GM23338 (cell line): Measurements from ENCODE around the gene CBR1.

Experiments
- CREB1 ChIP-seq: fragments of 250-450 bp; sonication (Bioruptor Pico); IDR thresholded peaks from 2 replicates; pipeline ENCODE4 v1.5.0; 2020; ENCODE audit warnings: low read depth, mild to moderate bottlenecking, moderate library complexity
- EZH2 ChIP-seq: fragments of 200-600 bp; sonication (generic); IDR thresholded peaks from one replicate; pipeline ENCODE4 v1.8.0; 2017; ENCODE audit warnings: antibody characterized with exemption, mild to moderate bottlenecking, low read depth; ENCODE audit not compliant: unreplicated experiment
- EZH2phosphoT487 ChIP-seq: fragments of 200-600 bp; sonication (generic); IDR thresholded peaks from one replicate; pipeline ENCODE4 v1.8.1; 2018; ENCODE audit warnings: antibody characterized with exemption; ENCODE audit not compliant: unreplicated experiment
- JUNB ChIP-seq: IDR thresholded peaks from one replicate; pipeline ENCODE4 v1.6.1; 2016; ENCODE audit warnings: antibody characterized with exemption; ENCODE audit not compliant: unreplicated experiment
- NANOG ChIP-seq: IDR thresholded peaks from 2 replicates; pipeline ENCODE4 v1.6.1; 2016; ENCODE audit warnings: antibody characterized with exemption, borderline replicate concordance
- POLR2AphosphoS5 ChIP-seq: IDR thresholded peaks from 2 replicates; pipeline ENCODE4 v1.6.1; 2016; ENCODE audit warnings: antibody characterized with exemption, low read depth
- ZNF114 ChIP-seq: fragments of 250-450 bp; sonication (Bioruptor Pico); IDR thresholded peaks from 2 replicates; pipeline ENCODE4 v1.5.0; 2020; ENCODE audit warnings: mild to moderate bottlenecking, moderate library complexity
- ZNF331 ChIP-seq: fragments of 250-450 bp; sonication (Bioruptor Pico); IDR thresholded peaks from 2 replicates; pipeline ENCODE4 v1.5.0; 2020; ENCODE audit warnings: low read depth, mild to moderate bottlenecking, moderate library complexity
- TF ChIP-seq, protein P1 (sequence below), 2 experiments: fragments of 200-600 bp in 1 of 2; sonication (generic) in 1 of 2; conservative IDR thresholded peaks; 2 replicates each; pipeline versions ENCODE4 v1.5.1 to v1.6.1; 2016 to 2017; ENCODE audit warnings: antibody characterized with exemption in 2 of 2, low read depth in 2 of 2, mild to moderate bottlenecking in 2 of 2, moderate library complexity in 1 of 2
- TF ChIP-seq, protein P2 (sequence below): IDR thresholded peaks from one replicate; pipeline ENCODE4 v1.6.1; 2018; ENCODE audit warnings: antibody characterized with exemption; ENCODE audit not compliant: unreplicated experiment
- TF ChIP-seq, protein P3 (sequence below): IDR thresholded peaks from 2 replicates; pipeline ENCODE4 v1.6.1; 2016; ENCODE audit warnings: antibody characterized with exemption

DNA sequence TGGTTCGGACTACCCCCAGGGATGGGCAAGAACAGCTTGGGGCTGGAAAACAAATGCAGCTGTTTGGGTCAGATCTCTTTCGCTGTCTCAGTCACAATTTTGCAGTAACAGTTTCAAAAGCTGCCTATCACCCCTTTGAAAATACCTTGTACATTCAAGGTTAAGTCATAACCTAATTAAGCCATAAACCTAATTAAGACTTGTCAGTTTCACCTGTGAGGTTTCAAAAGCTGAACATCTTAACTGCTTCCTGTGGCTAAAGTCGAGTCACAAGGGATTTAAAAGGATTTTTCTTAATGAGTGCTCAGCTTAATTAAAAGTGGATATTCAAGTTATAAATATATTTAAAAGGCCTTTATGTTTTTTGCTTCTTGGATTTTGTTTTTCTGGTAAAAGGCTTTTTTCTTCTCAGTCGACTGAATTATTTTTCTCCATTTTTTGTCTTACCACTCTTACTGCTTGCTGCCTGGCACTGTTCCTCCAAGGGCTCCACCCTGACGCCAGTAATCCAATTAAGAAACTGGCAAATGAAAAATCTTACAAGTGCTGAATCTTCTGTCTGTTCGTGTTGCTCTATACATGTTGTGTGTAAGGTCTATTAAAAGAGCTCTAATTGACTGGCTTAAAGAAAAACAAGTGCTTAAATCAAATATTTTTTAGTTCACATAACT is 31.3 kb downstream of the CBR1 start:
- TF ChIP-seq, protein P1, sequence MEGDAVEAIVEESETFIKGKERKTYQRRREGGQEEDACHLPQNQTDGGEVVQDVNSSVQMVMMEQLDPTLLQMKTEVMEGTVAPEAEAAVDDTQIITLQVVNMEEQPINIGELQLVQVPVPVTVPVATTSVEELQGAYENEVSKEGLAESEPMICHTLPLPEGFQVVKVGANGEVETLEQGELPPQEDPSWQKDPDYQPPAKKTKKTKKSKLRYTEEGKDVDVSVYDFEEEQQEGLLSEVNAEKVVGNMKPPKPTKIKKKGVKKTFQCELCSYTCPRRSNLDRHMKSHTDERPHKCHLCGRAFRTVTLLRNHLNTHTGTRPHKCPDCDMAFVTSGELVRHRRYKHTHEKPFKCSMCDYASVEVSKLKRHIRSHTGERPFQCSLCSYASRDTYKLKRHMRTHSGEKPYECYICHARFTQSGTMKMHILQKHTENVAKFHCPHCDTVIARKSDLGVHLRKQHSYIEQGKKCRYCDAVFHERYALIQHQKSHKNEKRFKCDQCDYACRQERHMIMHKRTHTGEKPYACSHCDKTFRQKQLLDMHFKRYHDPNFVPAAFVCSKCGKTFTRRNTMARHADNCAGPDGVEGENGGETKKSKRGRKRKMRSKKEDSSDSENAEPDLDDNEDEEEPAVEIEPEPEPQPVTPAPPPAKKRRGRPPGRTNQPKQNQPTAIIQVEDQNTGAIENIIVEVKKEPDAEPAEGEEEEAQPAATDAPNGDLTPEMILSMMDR (conservative IDR thresholded peaks at IDR 0.05; ENCODE audit: low read depth in 2 of 2) = no peak
- TF ChIP-seq POLR2AphosphoS5 (no peak), EZH2 (no peak), EZH2phosphoT487 (no peak), NANOG (no peak), CREB1 (CRISPR knock-in tag) (no peak), ZNF331 (CRISPR knock-in tag) (no peak), JUNB (no peak), ZNF114 (CRISPR knock-in tag) (no peak)
- TF ChIP-seq, protein P2, sequence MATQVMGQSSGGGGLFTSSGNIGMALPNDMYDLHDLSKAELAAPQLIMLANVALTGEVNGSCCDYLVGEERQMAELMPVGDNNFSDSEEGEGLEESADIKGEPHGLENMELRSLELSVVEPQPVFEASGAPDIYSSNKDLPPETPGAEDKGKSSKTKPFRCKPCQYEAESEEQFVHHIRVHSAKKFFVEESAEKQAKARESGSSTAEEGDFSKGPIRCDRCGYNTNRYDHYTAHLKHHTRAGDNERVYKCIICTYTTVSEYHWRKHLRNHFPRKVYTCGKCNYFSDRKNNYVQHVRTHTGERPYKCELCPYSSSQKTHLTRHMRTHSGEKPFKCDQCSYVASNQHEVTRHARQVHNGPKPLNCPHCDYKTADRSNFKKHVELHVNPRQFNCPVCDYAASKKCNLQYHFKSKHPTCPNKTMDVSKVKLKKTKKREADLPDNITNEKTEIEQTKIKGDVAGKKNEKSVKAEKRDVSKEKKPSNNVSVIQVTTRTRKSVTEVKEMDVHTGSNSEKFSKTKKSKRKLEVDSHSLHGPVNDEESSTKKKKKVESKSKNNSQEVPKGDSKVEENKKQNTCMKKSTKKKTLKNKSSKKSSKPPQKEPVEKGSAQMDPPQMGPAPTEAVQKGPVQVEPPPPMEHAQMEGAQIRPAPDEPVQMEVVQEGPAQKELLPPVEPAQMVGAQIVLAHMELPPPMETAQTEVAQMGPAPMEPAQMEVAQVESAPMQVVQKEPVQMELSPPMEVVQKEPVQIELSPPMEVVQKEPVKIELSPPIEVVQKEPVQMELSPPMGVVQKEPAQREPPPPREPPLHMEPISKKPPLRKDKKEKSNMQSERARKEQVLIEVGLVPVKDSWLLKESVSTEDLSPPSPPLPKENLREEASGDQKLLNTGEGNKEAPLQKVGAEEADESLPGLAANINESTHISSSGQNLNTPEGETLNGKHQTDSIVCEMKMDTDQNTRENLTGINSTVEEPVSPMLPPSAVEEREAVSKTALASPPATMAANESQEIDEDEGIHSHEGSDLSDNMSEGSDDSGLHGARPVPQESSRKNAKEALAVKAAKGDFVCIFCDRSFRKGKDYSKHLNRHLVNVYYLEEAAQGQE = no peak
- TF ChIP-seq, protein P3, sequence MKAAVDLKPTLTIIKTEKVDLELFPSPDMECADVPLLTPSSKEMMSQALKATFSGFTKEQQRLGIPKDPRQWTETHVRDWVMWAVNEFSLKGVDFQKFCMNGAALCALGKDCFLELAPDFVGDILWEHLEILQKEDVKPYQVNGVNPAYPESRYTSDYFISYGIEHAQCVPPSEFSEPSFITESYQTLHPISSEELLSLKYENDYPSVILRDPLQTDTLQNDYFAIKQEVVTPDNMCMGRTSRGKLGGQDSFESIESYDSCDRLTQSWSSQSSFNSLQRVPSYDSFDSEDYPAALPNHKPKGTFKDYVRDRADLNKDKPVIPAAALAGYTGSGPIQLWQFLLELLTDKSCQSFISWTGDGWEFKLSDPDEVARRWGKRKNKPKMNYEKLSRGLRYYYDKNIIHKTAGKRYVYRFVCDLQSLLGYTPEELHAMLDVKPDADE = no peak
